Nephron (organoid): Measurements from ENCODE around the gene MGAM2.

Source experiments
- H3K27ac Mint-ChIP-seq, 3 experiments: 2 replicates each; pipeline ENCODE4 v1.8.0; 2020; ENCODE audit warnings: mixed read lengths in 3 of 3, mild to moderate bottlenecking in 2 of 3, moderate library complexity in 1 of 3
- H3K27me3 Mint-ChIP-seq: 2 replicates; pipeline ENCODE4 v1.8.0; 2021; ENCODE audit warnings: low read depth, mild to moderate bottlenecking, moderate library complexity, mixed read lengths
- H3K36me3 Mint-ChIP-seq: 2 replicates; pipeline ENCODE4 v1.8.0; 2020; ENCODE audit warnings: low read depth, mixed read lengths
- H3K4me1 Mint-ChIP-seq: 2 replicates; pipeline ENCODE4 v1.8.0; 2020; ENCODE audit warnings: mixed read lengths
- H3K4me3 Mint-ChIP-seq, 3 experiments: 2 replicates each; pipeline ENCODE4 v1.8.0; 2020; ENCODE audit warnings: mild to moderate bottlenecking in 3 of 3, mixed read lengths in 3 of 3, moderate library complexity in 2 of 3
- H3K9me3 Mint-ChIP-seq: 2 replicates; pipeline ENCODE4 v1.8.0; 2020; ENCODE audit warnings: mixed read lengths
- CTCF ChIP-seq, 3 experiments: fragments of 200-600 bp; sonication (generic); IDR thresholded peaks; one replicate each; pipeline ENCODE4 v1.5.0; 2021; ENCODE audit warnings: antibody characterized with exemption in 3 of 3; ENCODE audit not compliant: unreplicated experiment in 3 of 3

MGAM2 gene

DNA sequence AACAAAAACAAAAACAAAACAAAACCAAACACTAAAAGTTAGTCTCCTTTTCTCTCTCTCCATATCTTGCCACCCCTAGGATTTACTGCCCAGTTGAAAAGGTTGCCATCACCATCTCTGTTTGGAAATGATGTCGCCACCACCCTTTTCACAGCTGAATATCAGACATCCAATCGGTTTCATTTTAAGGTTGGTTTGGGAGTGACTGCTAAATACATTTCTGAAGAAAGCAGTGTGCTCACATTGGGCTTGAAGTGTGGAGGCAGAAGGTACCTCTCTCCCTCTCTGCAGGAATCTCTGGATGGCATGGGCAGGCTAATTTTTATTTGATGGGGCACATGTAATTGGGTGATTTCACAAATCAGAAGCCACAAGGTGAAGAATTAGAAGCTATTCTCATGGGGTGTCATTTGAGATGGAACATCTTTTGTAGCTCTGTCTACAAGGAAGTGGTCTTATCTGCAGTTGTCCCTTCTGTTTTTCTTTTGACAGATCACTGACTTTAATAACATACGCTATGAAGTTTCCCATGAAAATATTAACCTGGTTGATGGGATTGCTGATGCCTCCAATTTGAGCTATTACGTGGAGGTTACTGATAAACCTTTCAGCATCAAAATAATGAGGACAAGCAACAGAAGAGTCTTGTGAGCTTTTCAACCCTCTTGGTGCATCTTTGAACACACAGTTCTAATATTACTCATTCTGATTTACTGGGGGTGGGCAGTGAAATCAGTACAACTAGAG, 20.1 kb downstream of the MGAM2 start:
- TF ChIP-seq CTCF (IDR thresholded peaks at IDR 0.05; ENCODE audit: unreplicated experiment in 3 of 3), result no peak
- Mint-ChIP-seq H3K27ac (no peak overlapping the region), H3K4me3 (no peak overlapping the region), H3K9me3 (no peaks in the 10 kb centered on the region), H3K4me1 (no peaks in the 10 kb centered on the region), H3K36me3 (no peaks in the 10 kb centered on the region), H3K27me3 (no peaks in the 10 kb centered on the region)

- Mint-ChIP-seq H3K27ac (no peak overlapping the region), H3K27me3 (no peaks in the 10 kb centered on the region), H3K36me3 (no peaks in the 10 kb centered on the region), H3K9me3 (no peaks in the 10 kb centered on the region), H3K4me1 (no peaks in the 10 kb centered on the region), H3K4me3 (no peak overlapping the region)
- no peak for TF ChIP-seq CTCF (IDR thresholded peaks at IDR 0.05; ENCODE audit: unreplicated experiment in 3 of 3)
Measured at GRCh38 chr7:142133731-142134148, 22.2 kb downstream of the MGAM2 start.

DNA sequence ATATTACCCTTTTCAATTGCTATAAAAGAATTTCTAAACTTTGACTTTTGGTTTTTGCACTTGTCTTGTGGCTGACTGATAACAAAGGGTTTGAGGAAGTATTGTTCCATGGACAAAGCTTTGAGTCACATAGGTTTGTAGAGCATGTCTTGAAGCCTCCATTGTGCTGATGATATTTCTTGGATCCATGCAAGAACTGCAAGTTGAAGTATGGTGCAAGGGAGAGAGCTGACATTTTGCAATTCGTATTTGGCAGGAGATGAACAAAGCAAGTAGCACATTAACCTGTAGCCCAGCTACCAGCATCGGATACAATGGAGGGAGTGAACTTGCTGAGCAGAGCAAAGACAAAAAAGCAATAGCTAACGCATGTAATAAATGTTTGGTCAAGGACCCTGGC, 23.4 kb downstream of the MGAM2 start:
- no peaks in the 10 kb centered on the region for H3K4me1 Mint-ChIP-seq
- H3K9me3 Mint-ChIP-seq, result no peaks in the 10 kb centered on the region
- H3K27ac Mint-ChIP-seq, result no peak overlapping the region

GRCh38 chr7:142138996-142139395, 27.5 kb downstream of the MGAM2 start:
- no peak for TF ChIP-seq CTCF (IDR thresholded peaks at IDR 0.05; ENCODE audit: unreplicated experiment in 3 of 3)
- Mint-ChIP-seq H3K36me3 (no peaks in the 10 kb centered on the region), H3K4me3 (no peak overlapping the region), H3K9me3 (no peaks in the 10 kb centered on the region), H3K4me1 (no peaks in the 10 kb centered on the region), H3K27me3 (no peaks in the 10 kb centered on the region), H3K27ac (no peak overlapping the region)

More for the DNA sequence above, 23.4 kb downstream of the MGAM2 start:
- Mint-ChIP-seq H3K4me3 (no peak overlapping the region), H3K27me3 (no peaks in the 10 kb centered on the region), H3K36me3 (no peaks in the 10 kb centered on the region)
- no peak for TF ChIP-seq CTCF (IDR thresholded peaks at IDR 0.05; ENCODE audit: unreplicated experiment in 3 of 3)

GRCh38 chr7:142139597-142140400, 28.3 kb downstream of the MGAM2 start:
- Mint-ChIP-seq H3K27ac (no peak overlapping the region), H3K4me3 (no peak overlapping the region), H3K9me3 (no peaks in the 10 kb centered on the region), H3K27me3 (no peaks in the 10 kb centered on the region), H3K36me3 (no peaks in the 10 kb centered on the region), H3K4me1 (no peaks in the 10 kb centered on the region)
- TF ChIP-seq CTCF (IDR thresholded peaks at IDR 0.05; ENCODE audit: unreplicated experiment in 3 of 3), result no peak
